Subcutaneous abdominal adipose tissue (tissue), 5 donors: ENCODE measurements around the gene RBM12.
A peak's percentile ranks its signal among the peaks of the same experiment; 100 is the strongest.

ENCODE experiments used
- H3K27ac ChIP-seq: one replicate; pipeline ENCODE4 v1.7.0; 2013; ENCODE audit warnings: low read depth, mild to moderate bottlenecking, inconsistent platforms, low read length, moderate library complexity
- H3K27me3 ChIP-seq, 5 donors: one replicate each; pipeline ENCODE4 v1.7.0; 2013; ENCODE audit warnings: low read length in 5 of 5, inconsistent platforms in 1 of 5; ENCODE audit not compliant: control insufficient read depth in 5 of 5, insufficient read depth in 4 of 5
- H3K36me3 ChIP-seq, 5 donors: one replicate each; pipeline ENCODE4 v1.7.0; 2013; ENCODE audit warnings: low read length in 5 of 5; ENCODE audit not compliant: control insufficient read depth in 5 of 5, insufficient read depth in 5 of 5
- H3K4me1 ChIP-seq, 5 donors: one replicate each; pipeline ENCODE4 v1.7.0; 2013; ENCODE audit warnings: low read length in 5 of 5, mild to moderate bottlenecking in 3 of 5, moderate library complexity in 1 of 5; ENCODE audit not compliant: control insufficient read depth in 5 of 5, insufficient read depth in 5 of 5
- H3K4me3 ChIP-seq, 5 donors: one replicate each; pipeline ENCODE4 v1.7.0; 2013; ENCODE audit warnings: low read length in 5 of 5, low read depth in 1 of 5
- H3K9ac ChIP-seq, 5 donors: one replicate each; pipeline ENCODE4 v1.7.0; 2013; ENCODE audit warnings: low read length in 5 of 5, mild to moderate bottlenecking in 4 of 5, moderate library complexity in 3 of 5
- H3K9me3 ChIP-seq, 5 donors: one replicate each; pipeline ENCODE4 v1.7.0; 2013; ENCODE audit warnings: low read length in 5 of 5; ENCODE audit not compliant: control insufficient read depth in 5 of 5
- donor health status: healthy.
- donor health status: healthy.
- donor health status: healthy.
- donor health status: healthy.
- donor health status: healthy.

Gene RBM12

GRCh38 chr20:35625584-35626385 is 38.9 kb downstream of the RBM12 start:
- no peak overlapping the region for H3K9ac ChIP-seq
- H3K4me3 ChIP-seq, result no peak overlapping the region
- peaks cover 13 to 60% (median 51%) of the 10 kb centered on the region in 5 donors for H3K36me3 ChIP-seq
- H3K4me1 ChIP-seq, result peaks cover 0 to 4% (median 0%) of the 10 kb centered on the region in 5 donors
- no peaks in the 10 kb centered on the region for H3K27me3 ChIP-seq
- H3K9me3 ChIP-seq, result no peaks in the 10 kb centered on the region
- no peak overlapping the region for H3K27ac ChIP-seq

GRCh38 chr20:35621560-35621946 is 43.1 kb downstream of the RBM12 start:
- no peak overlapping the region for H3K9ac ChIP-seq
- no peak overlapping the region for H3K27ac ChIP-seq

GRCh38 chr20:35620818-35621559 is 43.7 kb downstream of the RBM12 start:
- peaks cover 5 to 32% (median 30%) of the 10 kb centered on the region in 5 donors for H3K4me1 ChIP-seq
- peaks cover 2 to 18% (median 13%) of the 10 kb centered on the region in 5 donors for H3K36me3 ChIP-seq
- H3K9me3 ChIP-seq, result no peaks in the 10 kb centered on the region
- no peak overlapping the region for H3K4me3 ChIP-seq
- H3K27me3 ChIP-seq, result no peaks in the 10 kb centered on the region
- no peak overlapping the region for H3K9ac ChIP-seq
- H3K27ac ChIP-seq, result no peak overlapping the region

More at GRCh38 chr20:35621560-35621946, 43.1 kb downstream of the RBM12 start:
- H3K36me3 ChIP-seq, result peaks cover 2 to 23% (median 19%) of the 10 kb centered on the region in 5 donors
- peaks cover 5 to 32% (median 30%) of the 10 kb centered on the region in 5 donors for H3K4me1 ChIP-seq
- no peak overlapping the region for H3K4me3 ChIP-seq
- no peaks in the 10 kb centered on the region for H3K9me3 ChIP-seq
- no peaks in the 10 kb centered on the region for H3K27me3 ChIP-seq

GRCh38 chr20:35619196-35620095 is 45.3 kb downstream of the RBM12 start:
- Histone ChIP-seq H3K4me3 (peak overlapping the region in 4 of 5 donors; percentile 13 to 62 (median 55)), H3K9me3 (no peaks in the 10 kb centered on the region), H3K4me1 (peaks cover 5 to 39% (median 36%) of the 10 kb centered on the region in 5 donors), H3K27me3 (no peaks in the 10 kb centered on the region), H3K27ac (no peak overlapping the region), H3K36me3 (peaks cover 0 to 10% (median 5%) of the 10 kb centered on the region in 5 donors), H3K9ac (no peak overlapping the region)

- H3K27ac ChIP-seq, result no peak overlapping the region
- no peaks in the 10 kb centered on the region for H3K27me3 ChIP-seq
- peaks cover 5 to 39% (median 36%) of the 10 kb centered on the region in 5 donors for H3K4me1 ChIP-seq
- H3K9ac ChIP-seq, result peak overlapping the region in 1 of 5 donors; percentile 41
- H3K4me3 ChIP-seq, result peak overlapping the region; percentile 48 to 61 (median 55)
- H3K9me3 ChIP-seq, result no peaks in the 10 kb centered on the region
- peaks cover 0 to 10% (median 5%) of the 10 kb centered on the region in 5 donors for H3K36me3 ChIP-seq
These were observed 46.2 kb downstream of the RBM12 start for GRCh38 chr20:35618263-35619131.

GRCh38 chr20:35617397-35618262 is 47.1 kb downstream of the RBM12 start:
- H3K4me1 ChIP-seq, result peaks cover 5 to 39% (median 36%) of the 10 kb centered on the region in 5 donors
- H3K4me3 ChIP-seq, result peak overlapping the region; percentile 50 to 72 (median 65)
- H3K36me3 ChIP-seq, result peaks cover 0 to 10% (median 5%) of the 10 kb centered on the region in 5 donors
- no peaks in the 10 kb centered on the region for H3K9me3 ChIP-seq
- H3K9ac ChIP-seq, result peak overlapping the region in 3 of 5 donors; percentile 40 to 76 (median 55)
- no peak overlapping the region for H3K27ac ChIP-seq
- no peaks in the 10 kb centered on the region for H3K27me3 ChIP-seq

GRCh38 chr20:35616465-35617396 is 48.0 kb downstream of the RBM12 start:
- H3K9ac ChIP-seq, result peak overlapping the region in 2 of 5 donors; percentile 40 to 76
- peak overlapping the region; percentile 50 to 72 (median 65) for H3K4me3 ChIP-seq
- H3K4me1 ChIP-seq, result peaks cover 5 to 39% (median 36%) of the 10 kb centered on the region in 5 donors
- peak overlapping the region; percentile 60 for H3K27ac ChIP-seq
- no peaks in the 10 kb centered on the region for H3K27me3 ChIP-seq
- no peaks in the 10 kb centered on the region for H3K9me3 ChIP-seq
- peaks cover 0 to 10% (median 5%) of the 10 kb centered on the region in 5 donors for H3K36me3 ChIP-seq
